Neural cell (in vitro differentiated cells): ENCODE data around the gene METTL16. TPM values are rescaled to one million over a fixed set of nuclear protein-coding genes. Genes with fewer than 3 reads are reported as not detected.

Experiments used
- H2AFZ ChIP-seq: fragments of 200-600, 300-800 bp; sonication (generic), shearing (Covaris generic); 2 replicates; pipeline ENCODE4 v1.6.0; 2014; ENCODE audit warnings: low read depth, mild to moderate bottlenecking, antibody characterized with exemption, low read length, moderate library complexity
- H3F3A ChIP-seq: fragments of 200-600 bp; shearing (Covaris generic); 2 replicates; pipeline ENCODE4 v1.6.1; 2016; ENCODE audit warnings: mild to moderate bottlenecking, moderate library complexity, mixed read lengths, antibody characterized with exemption, low read length; ENCODE audit not compliant: insufficient read depth, poor library complexity, severe bottlenecking
- H3K27ac ChIP-seq: fragments of 200-600, 300-800 bp; sonication (generic), shearing (Covaris generic); 2 replicates; pipeline ENCODE4 v1.5.1; 2014; ENCODE audit warnings: mild to moderate bottlenecking, low read length, moderate library complexity
- H3K27me3 ChIP-seq: fragments of 300-800, 200-600 bp; sonication (generic), shearing (Covaris generic); 2 replicates; pipeline ENCODE4 v1.6.0; 2014; ENCODE audit warnings: mild to moderate bottlenecking, low read depth, low read length, moderate library complexity; ENCODE audit not compliant: insufficient read depth
- H3K36me3 ChIP-seq: fragments of 300-800, 200-600 bp; sonication (generic), shearing (Covaris generic); 2 replicates; pipeline ENCODE4 v1.5.1; 2014; ENCODE audit warnings: mild to moderate bottlenecking, antibody characterized with exemption, low read length, moderate library complexity; ENCODE audit not compliant: insufficient read depth
- H3K4me2 ChIP-seq: fragments of 300-800, 200-600 bp; sonication (generic), shearing (Covaris generic); 2 replicates; pipeline ENCODE4 v1.6.0; 2014; ENCODE audit warnings: mild to moderate bottlenecking, low read length
- H3K4me3 ChIP-seq: fragments of 300-800, 200-600 bp; sonication (generic), shearing (Covaris generic); 2 replicates; pipeline ENCODE4 v1.5.1; 2014; ENCODE audit warnings: mild to moderate bottlenecking, low read length, moderate library complexity
- H3K79me2 ChIP-seq: fragments of 200-600 bp; shearing (Covaris generic); replicated peaks from 2 replicates; pipeline ENCODE4 v1.6.0; 2014; ENCODE audit warnings: mild to moderate bottlenecking, low read length, moderate library complexity; ENCODE audit not compliant: insufficient read depth
- H3K9ac ChIP-seq: fragments of 300-800, 200-600 bp; sonication (generic), shearing (Covaris generic); 2 replicates; pipeline ENCODE4 v1.6.1; 2016; ENCODE audit warnings: mild to moderate bottlenecking, low read length, mixed read lengths
- H3K9me2 ChIP-seq: fragments of 200-600 bp; shearing (Covaris generic); 2 replicates; pipeline ENCODE4 v1.6.1; 2016; ENCODE audit warnings: mild to moderate bottlenecking, low read length, mixed read lengths; ENCODE audit not compliant: insufficient read depth
- H3K9me3 ChIP-seq: fragments of 200-600, 300-800 bp; sonication (generic), shearing (Covaris generic); 2 replicates; pipeline ENCODE4 v1.6.1; 2016; ENCODE audit warnings: mild to moderate bottlenecking, mixed run types, low read length, moderate library complexity, mixed read lengths
- H4K20me1 ChIP-seq: fragments of 200-600 bp; shearing (Covaris generic); 2 replicates; pipeline ENCODE4 v1.6.1; 2016; ENCODE audit warnings: mild to moderate bottlenecking, mixed run types; ENCODE audit not compliant: insufficient read depth
- CTCF ChIP-seq: fragments of 450-650 bp; IDR thresholded peaks from 2 replicates; pipeline ENCODE4 v1.5.1; 2014; ENCODE audit warnings: antibody characterized with exemption, mild to moderate bottlenecking, moderate library complexity; ENCODE audit not compliant: poor library complexity, severe bottlenecking
- EP300 ChIP-seq: fragments of 450-650 bp; conservative IDR thresholded peaks from 2 replicates; pipeline ENCODE4 v1.6.1; 2014; ENCODE audit warnings: antibody characterized with exemption, mild to moderate bottlenecking, moderate library complexity; ENCODE audit not compliant: poor library complexity, severe bottlenecking
- EZH2 ChIP-seq: fragments of 200-600, 300-800 bp; shearing (Covaris generic), sonication (generic); IDR thresholded peaks from 2 replicates; pipeline ENCODE4 v1.6.1; 2014; ENCODE audit warnings: antibody characterized with exemption, low read length, borderline replicate concordance, mild to moderate bottlenecking; ENCODE audit not compliant: insufficient read depth, poor library complexity, severe bottlenecking
- MXI1 ChIP-seq: fragments of 450-650 bp; conservative IDR thresholded peaks from 2 replicates; pipeline ENCODE4 v1.6.1; 2014; ENCODE audit warnings: antibody characterized with exemption, mild to moderate bottlenecking; ENCODE audit not compliant: poor library complexity, severe bottlenecking
- POLR2AphosphoS5 ChIP-seq: IDR thresholded peaks from 2 replicates; pipeline ENCODE4 v1.6.1; 2012
- RAD21 ChIP-seq: fragments of 450-650 bp; conservative IDR thresholded peaks from 2 replicates; pipeline ENCODE4 v1.6.1; 2014; ENCODE audit warnings: antibody characterized with exemption, mild to moderate bottlenecking, moderate library complexity
- REST ChIP-seq: IDR thresholded peaks from 2 replicates; pipeline ENCODE4 v1.6.1; 2012; ENCODE audit warnings: borderline replicate concordance
- SMC3 ChIP-seq: fragments of 450-650 bp; conservative IDR thresholded peaks from 2 replicates; pipeline ENCODE4 v1.6.1; 2014; ENCODE audit warnings: antibody characterized with exemption, mild to moderate bottlenecking, moderate library complexity; ENCODE audit not compliant: poor library complexity
- TAF1 ChIP-seq: IDR thresholded peaks from 2 replicates; pipeline ENCODE4 v1.6.1; 2012; ENCODE audit warnings: low read depth
- polyA plus RNA-seq: library from polyadenylated mRNA; depleted of rRNA; stranded (reverse); fragments of >200 nt; gene quantifications from 2 replicates; pipeline ENCODE4 v1.2.3, GENCODE V29; 2014

Gene METTL16
- polyA plus RNA-seq, 1 donor from 2014 or later = 20.3 TPM

- no peaks in the 10 kb centered on the region for H3K9me2 ChIP-seq
- H2AFZ ChIP-seq = no peak overlapping the region
- no peaks in the 10 kb centered on the region for H3K9me3 ChIP-seq
- no peaks in the 10 kb centered on the region for H3K79me2 ChIP-seq
- H3K27me3 ChIP-seq = no peaks in the 10 kb centered on the region
- no peaks in the 10 kb centered on the region for H4K20me1 ChIP-seq
- TF ChIP-seq RAD21 (no peak), TAF1 (no peak), SMC3 (no peak), CTCF (no peak), POLR2AphosphoS5 (no peak), EP300 (no peak), MXI1 (no peak), REST (no peak), EZH2 (no peak)
- H3K9ac ChIP-seq = no peak overlapping the region
- no peak overlapping the region for H3K4me2 ChIP-seq
- H3K36me3 ChIP-seq = no peaks in the 10 kb centered on the region
- H3K27ac ChIP-seq = no peak overlapping the region
- no peaks in the 10 kb centered on the region for H3F3A ChIP-seq
- H3K4me3 ChIP-seq = no peak overlapping the region
Measured at GRCh38 chr17:2377659-2378058, 134.0 kb downstream of the METTL16 start.

- no peak overlapping the region for H3K4me3 ChIP-seq
- no peaks in the 10 kb centered on the region for H4K20me1 ChIP-seq
- H3K79me2 ChIP-seq = no peaks in the 10 kb centered on the region
- TF ChIP-seq REST = no peak
- no peak for TF ChIP-seq TAF1
- no peak for TF ChIP-seq RAD21
- TF ChIP-seq EP300 = no peak
- TF ChIP-seq EZH2 = no peak
- no peak for TF ChIP-seq SMC3
- TF ChIP-seq CTCF = no peak
- TF ChIP-seq MXI1 = no peak
- no peak for TF ChIP-seq POLR2AphosphoS5
- H3K36me3 ChIP-seq = no peaks in the 10 kb centered on the region
- H3F3A ChIP-seq = no peaks in the 10 kb centered on the region
- no peaks in the 10 kb centered on the region for H3K27me3 ChIP-seq
- no peak overlapping the region for H3K27ac ChIP-seq
- H3K9ac ChIP-seq = no peak overlapping the region
- H2AFZ ChIP-seq = no peak overlapping the region
- H3K9me2 ChIP-seq = no peaks in the 10 kb centered on the region
- H3K9me3 ChIP-seq = no peaks in the 10 kb centered on the region
- H3K4me2 ChIP-seq = no peak overlapping the region
Measured at GRCh38 chr17:2376107-2376506, 135.6 kb downstream of the METTL16 start.
